NCI-H460 (cell line): ENCODE measurements around the gene GAS7. TPM values are rescaled to one million over a fixed set of nuclear protein-coding genes. Genes with fewer than 3 reads are reported as not detected.

Experiments
- DNase-seq: peaks from one replicate; pipeline ENCODE4 v3.0.0-alpha.2; 2016; ENCODE audit warnings: low read depth; ENCODE audit errors: extremely low read depth
- polyA plus RNA-seq: library from polyadenylated mRNA; depleted of rRNA; stranded (reverse); fragments of >200 nt; gene quantifications from 2 replicates; pipeline ENCODE4 v1.2.3, GENCODE V29; 2014; cell fraction: nucleus; rRNA removed
- total RNA-seq: library from RNA; depleted of rRNA; stranded (reverse); fragments of >200 nt; shearing (Covaris generic); gene quantifications from 2 replicates; pipeline ENCODE4 v1.2.3, GENCODE V29; 2014; rRNA removed

Gene GAS7
- 2.5 and 4.2 TPM in 2 replicates for total RNA-seq
- 1.8 and 2.2 TPM in 2 replicates for polyA plus RNA-seq

GRCh38 chr17:10198509-10199249, at the start of gene GAS7:
Gene GAS7, minus strand, starts transcription at chr17:10198606.
- DNase-seq, result no peak

DNA sequence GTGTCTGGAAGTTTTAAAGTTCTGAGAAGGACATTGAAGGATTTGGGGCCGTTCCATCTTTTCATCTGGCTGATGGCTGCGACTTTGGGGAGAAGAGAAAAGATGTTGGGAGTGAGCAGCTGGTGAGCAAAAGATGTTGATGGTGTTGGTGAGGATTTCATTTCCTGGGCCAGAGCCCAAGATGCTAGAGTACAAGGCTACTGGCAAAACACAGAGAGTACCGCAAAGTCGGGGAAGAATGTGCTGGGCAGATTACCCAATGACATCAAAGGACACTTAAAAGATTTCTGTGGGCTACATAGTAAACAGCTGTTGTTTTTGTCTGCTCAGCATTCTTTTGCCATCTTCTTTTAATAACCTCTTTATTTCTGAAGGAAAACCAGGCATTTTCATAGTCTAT, 49.4 kb upstream of the GAS7 start:
- no peak for DNase-seq

GRCh38 chr17:10243883-10244844, 45.8 kb upstream of the GAS7 start:
- DNase-seq, result no peak

GRCh38 chr17:10241781-10242180, 43.4 kb upstream of the GAS7 start:
- no peak for DNase-seq

DNA sequence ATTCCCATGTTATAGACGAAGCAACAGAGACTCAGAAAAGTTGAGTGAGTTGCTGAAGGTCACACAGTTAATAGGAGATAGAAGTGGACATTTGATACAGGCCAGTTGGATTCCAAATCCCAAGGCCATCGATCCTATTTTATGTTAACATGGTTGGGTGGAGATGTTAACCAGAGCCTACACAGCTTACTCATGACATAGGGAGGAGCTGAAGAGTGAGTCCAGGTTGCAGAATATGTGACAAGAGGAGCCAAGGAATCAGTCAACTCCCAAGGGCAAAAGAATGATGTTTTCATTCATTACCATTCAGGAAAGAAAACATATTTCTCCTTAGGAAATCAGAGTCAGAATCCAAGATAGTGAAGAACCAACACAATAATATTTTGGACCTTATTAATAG, 40.3 kb upstream of the GAS7 start:
- no peak for DNase-seq

DNA sequence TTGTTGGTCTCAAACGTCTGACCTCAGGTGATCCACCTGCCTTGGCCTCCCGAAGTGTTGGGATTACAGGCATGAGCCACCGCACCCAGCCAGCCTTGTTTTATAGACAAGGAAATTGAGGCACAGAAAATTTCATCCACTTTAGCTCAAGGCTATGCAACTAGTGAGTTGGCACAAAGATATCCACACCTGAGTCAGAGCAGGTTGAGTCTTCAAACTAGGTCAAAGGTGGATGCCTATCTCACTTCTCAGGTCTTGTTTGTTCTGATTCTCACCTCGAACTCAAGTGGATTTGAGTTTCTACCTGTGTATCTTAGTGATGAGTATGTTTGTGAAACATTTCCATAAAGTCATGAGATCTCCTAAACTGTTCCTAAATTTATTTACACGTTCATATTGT, 35.6 kb upstream of the GAS7 start:
- no peak for DNase-seq

GRCh38 chr17:10233161-10233560, 34.8 kb upstream of the GAS7 start:
- peak; percentile 13 for DNase-seq

DNA sequence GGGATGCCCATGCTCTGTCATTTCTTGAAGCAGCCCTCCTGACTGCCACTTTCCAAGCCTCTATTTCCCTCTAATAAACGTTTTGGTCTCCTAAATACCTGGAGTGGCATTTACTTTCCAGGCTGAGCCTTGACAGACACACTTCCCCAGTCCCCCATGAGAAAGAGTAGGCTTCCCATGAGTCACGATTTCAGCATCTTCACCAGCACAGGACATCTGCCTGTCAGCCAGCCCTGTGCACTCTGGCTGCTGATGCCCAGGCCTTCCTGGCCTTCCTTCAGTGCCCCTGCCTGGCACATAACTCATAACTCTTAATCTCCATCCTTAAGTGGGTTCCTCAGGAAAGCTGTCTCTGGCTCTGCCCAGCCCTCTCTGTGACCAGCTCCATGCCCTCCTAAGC, 30.8 kb upstream of the GAS7 start:
- no peak for DNase-seq

GRCh38 chr17:10226930-10227695, 28.7 kb upstream of the GAS7 start:
- peak; percentile 30 for DNase-seq

DNA sequence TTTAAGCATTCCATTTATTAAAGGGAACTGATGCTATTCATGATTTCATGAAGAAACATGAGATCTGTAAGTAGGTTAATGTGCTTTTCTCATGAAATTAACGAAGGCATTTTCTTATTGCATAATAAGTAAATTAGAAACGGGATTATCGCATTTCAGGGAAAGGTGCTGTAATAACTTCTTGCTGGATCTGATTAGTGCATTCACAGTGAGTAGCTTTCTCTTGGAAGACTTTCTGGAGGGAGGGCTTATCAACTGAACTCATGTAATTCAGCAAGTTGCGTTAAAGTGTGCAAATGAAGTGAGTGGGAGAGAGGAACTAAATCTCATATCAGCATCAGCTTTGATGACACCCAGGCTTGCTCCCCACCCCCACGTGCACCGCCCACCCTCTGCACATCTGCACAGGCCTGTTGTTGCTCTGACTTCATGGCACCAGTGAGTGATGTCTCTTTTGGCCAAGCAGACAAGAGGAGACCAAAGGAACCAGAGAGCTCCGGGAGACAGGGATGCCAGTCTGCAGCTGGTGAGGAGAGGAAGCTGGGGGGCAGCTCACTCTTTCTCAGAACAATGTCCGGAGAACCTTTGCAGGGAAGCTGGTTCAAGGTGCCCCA, 26.3 kb upstream of the GAS7 start:
- no peak for DNase-seq

DNA sequence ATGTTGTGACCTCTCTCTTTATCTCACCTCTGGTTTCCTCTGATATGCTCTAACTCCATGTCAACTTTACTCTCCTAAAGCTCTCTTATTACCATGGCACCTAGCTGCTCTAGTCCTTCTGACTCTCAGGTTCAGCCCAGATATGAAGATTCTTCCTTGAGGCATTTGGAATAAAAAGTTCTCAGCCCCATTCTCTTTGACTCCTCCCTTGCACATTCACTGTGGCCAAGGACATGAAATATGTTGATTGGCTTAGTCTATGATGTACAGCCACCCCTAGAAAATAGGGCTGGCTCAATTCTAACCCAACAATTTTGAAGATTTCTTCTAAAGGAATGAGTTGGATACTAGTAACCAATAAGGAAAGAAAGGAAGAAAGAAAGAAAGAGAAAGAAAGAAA, 20.8 kb upstream of the GAS7 start:
- DNase-seq, result no peak

GRCh38 chr17:10217916-10218315, 19.5 kb upstream of the GAS7 start:
- DNase-seq, result no peak

GRCh38 chr17:10216213-10216938, 18.0 kb upstream of the GAS7 start:
- DNase-seq, result no peak

DNA sequence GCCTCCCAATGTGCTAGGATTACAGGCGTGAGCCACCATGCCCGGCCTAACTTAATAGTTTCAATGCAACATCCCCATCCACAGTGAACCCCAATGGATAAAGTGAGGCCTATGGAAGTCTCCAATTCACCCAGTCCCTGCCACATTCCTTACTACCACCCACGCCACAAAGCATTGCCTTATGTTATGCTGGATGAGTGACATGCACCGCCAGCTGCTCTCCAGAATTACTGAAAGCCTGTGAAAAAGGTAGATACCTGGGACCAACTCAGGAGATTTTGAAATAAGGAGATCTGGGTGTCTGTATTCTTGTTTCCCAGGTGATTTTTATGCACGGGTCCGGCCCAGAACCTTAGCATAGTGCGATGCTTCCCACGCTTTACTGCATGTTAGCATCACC, 16.9 kb upstream of the GAS7 start:
- no peak for DNase-seq

DNA sequence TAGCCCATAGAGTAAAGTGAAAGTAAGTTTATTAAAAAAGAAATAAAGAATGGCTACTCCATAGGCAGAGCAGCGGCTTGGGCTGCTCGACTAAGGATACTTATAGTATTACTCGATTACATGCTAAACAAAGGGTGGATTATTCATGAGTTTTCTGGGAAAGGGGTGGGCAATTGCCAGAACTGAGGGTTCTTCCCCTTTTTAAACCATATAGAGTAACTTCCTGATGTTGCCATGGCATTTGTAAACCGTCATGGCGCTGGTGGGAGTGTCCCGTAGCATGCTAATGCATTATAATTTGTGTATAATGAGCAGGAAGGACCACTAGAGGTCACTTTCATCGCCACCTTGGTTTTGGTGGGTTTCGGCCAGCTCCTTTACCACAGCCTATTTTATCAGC, 13.3 kb upstream of the GAS7 start:
- no peak for DNase-seq

- no peak for DNase-seq
Observed at GRCh38 chr17:10210151-10210574, 11.8 kb upstream of the GAS7 start.

GRCh38 chr17:10208604-10209193, 10.3 kb upstream of the GAS7 start:
- no peak for DNase-seq

- DNase-seq, result no peak
Observed at GRCh38 chr17:10207153-10207552, 8.7 kb upstream of the GAS7 start.

GRCh38 chr17:10205549-10206185, 7.3 kb upstream of the GAS7 start:
- no peak for DNase-seq
